Measurements from ENCODE around the gene GAREM1. TPM values are rescaled to one million over a fixed set of nuclear protein-coding genes. Genes with fewer than 3 reads are reported as not detected.

GAREM1 gene
- total and polyA plus RNA-seq, 2 experiments from 2014 or later = 6.9 to 7.1 TPM

- H3K4me3 ChIP-seq = no peak overlapping the region
- no peak overlapping the region for H3K27ac ChIP-seq
- TF ChIP-seq EZH2 (IDR thresholded peaks at IDR 0.05; ENCODE audit: borderline replicate concordance) (no peak), CTCF (IDR thresholded peaks at IDR 0.05; ENCODE audit: poor library complexity) (no peak), EZH2phosphoT487 (IDR thresholded peaks at IDR 0.05; ENCODE audit: low read depth, severe bottlenecking, unreplicated experiment) (no peak)
Measured at GRCh38 chr18:32255570-32255969, 215.1 kb downstream of the GAREM1 start.

GRCh38 chr18:32252141-32252860, 218.4 kb downstream of the GAREM1 start:
- no peaks in the 10 kb centered on the region for H4K20me1 ChIP-seq (ENCODE audit: insufficient read depth, poor library complexity, severe bottlenecking)
- no peaks in the 10 kb centered on the region for H3K9me2 ChIP-seq (replicated peaks; ENCODE audit: insufficient read depth)
- no peaks in the 10 kb centered on the region for H3K79me2 ChIP-seq
- no peak overlapping the region for H3K4me3 ChIP-seq
- no peak overlapping the region for H2AFZ ChIP-seq
- H3K27me3 ChIP-seq = no peaks in the 10 kb centered on the region
- no peaks in the 10 kb centered on the region for H3K36me3 ChIP-seq (replicated peaks; ENCODE audit: insufficient read depth, low read depth)
- 79% methylated on average over 8 of the region's 8 CpGs for WGBS (ENCODE audit: low lambda C conversion rate, missing lambda C conversion rate)
- H3K4me2 ChIP-seq = no peak overlapping the region
- no peak for TF ChIP-seq CTCF (IDR thresholded peaks at IDR 0.05; ENCODE audit: poor library complexity)
- no peak for TF ChIP-seq EZH2 (IDR thresholded peaks at IDR 0.05; ENCODE audit: borderline replicate concordance)
- no peak for TF ChIP-seq EZH2phosphoT487 (IDR thresholded peaks at IDR 0.05; ENCODE audit: low read depth, severe bottlenecking, unreplicated experiment)
- no peak overlapping the region for H3K27ac ChIP-seq
- no peak for DNase-seq (ENCODE audit: low spot score)
- H3K4me1 ChIP-seq (ENCODE audit: insufficient read depth) = no peaks in the 10 kb centered on the region
- H3K9me3 ChIP-seq (ENCODE audit: low read depth) = no peaks in the 10 kb centered on the region

More at GRCh38 chr18:32255570-32255969, 215.1 kb downstream of the GAREM1 start:
- Histone ChIP-seq H3K9me3 (ENCODE audit: low read depth) (no peaks in the 10 kb centered on the region), H3K79me2 (no peaks in the 10 kb centered on the region), H4K20me1 (ENCODE audit: insufficient read depth, poor library complexity, severe bottlenecking) (no peaks in the 10 kb centered on the region), H2AFZ (no peak overlapping the region), H3K4me2 (no peak overlapping the region), H3K4me1 (ENCODE audit: insufficient read depth) (peaks cover 6% of the 10 kb centered on the region), H3K36me3 (replicated peaks; ENCODE audit: insufficient read depth, low read depth) (no peaks in the 10 kb centered on the region), H3K27me3 (no peaks in the 10 kb centered on the region), H3K9me2 (replicated peaks; ENCODE audit: insufficient read depth) (no peaks in the 10 kb centered on the region)
- WGBS (ENCODE audit: low lambda C conversion rate, missing lambda C conversion rate) = 85% methylated on average over 3 of the region's 3 CpGs
- no peak for DNase-seq (ENCODE audit: low spot score)

- Histone ChIP-seq H4K20me1 (ENCODE audit: insufficient read depth, poor library complexity, severe bottlenecking) (no peaks in the 10 kb centered on the region), H3K4me1 (ENCODE audit: insufficient read depth) (no peaks in the 10 kb centered on the region), H3K9me3 (ENCODE audit: low read depth) (no peaks in the 10 kb centered on the region), H3K4me2 (no peak overlapping the region), H3K4me3 (no peak overlapping the region), H3K79me2 (no peaks in the 10 kb centered on the region), H3K9me2 (replicated peaks; ENCODE audit: insufficient read depth) (no peaks in the 10 kb centered on the region), H3K27ac (no peak overlapping the region), H3K36me3 (replicated peaks; ENCODE audit: insufficient read depth, low read depth) (no peaks in the 10 kb centered on the region), H3K27me3 (no peaks in the 10 kb centered on the region), H2AFZ (no peak overlapping the region)
- TF ChIP-seq CTCF (IDR thresholded peaks at IDR 0.05; ENCODE audit: poor library complexity) (no peak), EZH2 (IDR thresholded peaks at IDR 0.05; ENCODE audit: borderline replicate concordance) (no peak), EZH2phosphoT487 (IDR thresholded peaks at IDR 0.05; ENCODE audit: low read depth, severe bottlenecking, unreplicated experiment) (no peak)
- DNase-seq (ENCODE audit: low spot score) = no peak
- WGBS (ENCODE audit: low lambda C conversion rate, missing lambda C conversion rate) = 93% methylated on average over 3 of the region's 3 CpGs
Measured at GRCh38 chr18:32251466-32251865, 219.2 kb downstream of the GAREM1 start.
